ENCODE data around the gene GPR155. TPM values are rescaled to one million over a fixed set of nuclear protein-coding genes. Genes with fewer than 3 reads are reported as not detected.

The GPR155 gene
- polyA plus RNA-seq (5.7 TPM in 2 replicates), polyA minus RNA-seq (5.4 and 5.6 TPM in 2 replicates)

- Histone ChIP-seq H3K9me3 (ENCODE audit: low read length) (no peaks in the 10 kb centered on the region), H3K4me2 (ENCODE audit: low read length) (peak within 1 kb of the TSS; percentile 89), H3K36me3 (ENCODE audit: insufficient read depth, low read length) (no peaks in the 10 kb centered on the region), H3K27ac (ENCODE audit: low read length) (peak within 1 kb of the TSS; percentile 69), H3F3A (ENCODE audit: insufficient read depth, low read length, poor library complexity, severe bottlenecking) (no peaks in the 10 kb centered on the region), H3K79me2 (replicated peaks; ENCODE audit: insufficient read depth, low read length) (no peaks in the 10 kb centered on the region), H3K9me2 (ENCODE audit: insufficient read depth, low read length) (no peaks in the 10 kb centered on the region), H4K20me1 (ENCODE audit: insufficient read depth) (no peaks in the 10 kb centered on the region), H3K4me3 (ENCODE audit: low read length) (peak within 1 kb of the TSS; percentile 96), H3K27me3 (ENCODE audit: insufficient read depth, low read depth, low read length) (peaks cover 12% of the 10 kb centered on the region), H2AFZ (ENCODE audit: low read depth, low read length) (peak within 1 kb of the TSS; percentile 96), H3K9ac (ENCODE audit: low read length) (peak within 1 kb of the TSS; percentile 74)
- TF ChIP-seq TAF1 (IDR thresholded peaks at IDR 0.05; ENCODE audit: low read depth): no peak
- no peak for TF ChIP-seq EP300 (conservative IDR thresholded peaks at IDR 0.05; ENCODE audit: poor library complexity, severe bottlenecking)
- no peak for TF ChIP-seq MXI1 (conservative IDR thresholded peaks at IDR 0.05; ENCODE audit: poor library complexity, severe bottlenecking)
- TF ChIP-seq SMC3 (conservative IDR thresholded peaks at IDR 0.05; ENCODE audit: poor library complexity): peak; percentile 48
- no peak for TF ChIP-seq EZH2 (IDR thresholded peaks at IDR 0.05; ENCODE audit: borderline replicate concordance, insufficient read depth, low read length, poor library complexity, severe bottlenecking)
- TF ChIP-seq POLR2AphosphoS5 (IDR thresholded peaks at IDR 0.05): peak; percentile 39
- TF ChIP-seq CTCF (IDR thresholded peaks at IDR 0.05; ENCODE audit: poor library complexity, severe bottlenecking): peak; percentile 53
- TF ChIP-seq RAD21 (conservative IDR thresholded peaks at IDR 0.05): peak; percentile 35
- no peak for TF ChIP-seq REST (IDR thresholded peaks at IDR 0.05; ENCODE audit: borderline replicate concordance)
These were observed at the start of gene GPR155 for GRCh38 chr2:174486563-174487107. Gene GPR155 (minus strand): TSS chr2:174487029. CDS start chr2:174481956, 5,073 bp downstream.

- Histone ChIP-seq H3K79me2 (replicated peaks; ENCODE audit: insufficient read depth, low read length) (no peaks in the 10 kb centered on the region), H3K9me2 (ENCODE audit: insufficient read depth, low read length) (no peaks in the 10 kb centered on the region), H3F3A (ENCODE audit: insufficient read depth, low read length, poor library complexity, severe bottlenecking) (no peaks in the 10 kb centered on the region), H3K9ac (ENCODE audit: low read length) (no peak overlapping the region), H3K9me3 (ENCODE audit: low read length) (no peaks in the 10 kb centered on the region), H2AFZ (ENCODE audit: low read depth, low read length) (no peak overlapping the region), H3K4me3 (ENCODE audit: low read length) (no peak overlapping the region), H3K27me3 (ENCODE audit: insufficient read depth, low read depth, low read length) (no peaks in the 10 kb centered on the region), H3K4me2 (ENCODE audit: low read length) (no peak overlapping the region), H4K20me1 (ENCODE audit: insufficient read depth) (no peaks in the 10 kb centered on the region), H3K36me3 (ENCODE audit: insufficient read depth, low read length) (no peaks in the 10 kb centered on the region), H3K27ac (ENCODE audit: low read length) (no peak overlapping the region)
- no peak for TF ChIP-seq REST (IDR thresholded peaks at IDR 0.05; ENCODE audit: borderline replicate concordance)
- TF ChIP-seq MXI1 (conservative IDR thresholded peaks at IDR 0.05; ENCODE audit: poor library complexity, severe bottlenecking): no peak
- no peak for TF ChIP-seq EZH2 (IDR thresholded peaks at IDR 0.05; ENCODE audit: borderline replicate concordance, insufficient read depth, low read length, poor library complexity, severe bottlenecking)
- no peak for TF ChIP-seq POLR2AphosphoS5 (IDR thresholded peaks at IDR 0.05)
- no peak for TF ChIP-seq TAF1 (IDR thresholded peaks at IDR 0.05; ENCODE audit: low read depth)
- TF ChIP-seq EP300 (conservative IDR thresholded peaks at IDR 0.05; ENCODE audit: poor library complexity, severe bottlenecking): no peak
- TF ChIP-seq CTCF (IDR thresholded peaks at IDR 0.05; ENCODE audit: poor library complexity, severe bottlenecking): no peak
- TF ChIP-seq RAD21 (conservative IDR thresholded peaks at IDR 0.05): no peak
- no peak for TF ChIP-seq SMC3 (conservative IDR thresholded peaks at IDR 0.05; ENCODE audit: poor library complexity)
These were observed 49.2 kb upstream of the GPR155 start for GRCh38 chr2:174535757-174536703.

Data from neural cell (in vitro differentiated cells).